ENCODE results near the gene SBF2. TPM values are rescaled to one million over a fixed set of nuclear protein-coding genes. Genes with fewer than 3 reads are reported as not detected.

SBF2 gene
- total RNA-seq, 1 experiment from 2014 or later = 30.2 TPM

DNA sequence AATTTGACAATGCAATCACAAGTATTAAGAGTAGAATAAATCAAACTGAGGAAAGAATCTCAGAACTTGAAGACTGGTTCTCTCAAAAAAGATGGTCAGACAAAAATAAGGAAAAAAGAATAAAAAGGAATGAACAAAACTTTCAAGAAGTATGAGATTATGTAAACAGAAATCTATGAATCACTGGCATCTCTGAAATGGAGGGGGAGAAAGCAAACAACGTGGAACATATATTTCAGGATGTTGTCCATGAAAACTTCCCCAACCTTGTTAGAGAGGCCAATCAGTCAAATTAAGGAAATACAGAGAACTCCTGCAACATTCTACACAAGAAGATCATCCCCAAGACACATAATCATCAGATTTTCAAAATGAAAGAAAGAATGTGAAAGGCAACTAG, 235.7 kb downstream of the SBF2 start:
- Histone ChIP-seq H2BK20ac (ENCODE audit: low read depth, low read length, poor library complexity, severe bottlenecking) (no peak overlapping the region), H4K8ac (replicated peaks; ENCODE audit: insufficient read length, low read depth, low read length) (no peak overlapping the region), H3K4ac (ENCODE audit: low read depth, low read length) (no peak overlapping the region), H4K5ac (ENCODE audit: insufficient read length, low read depth, low read length) (no peak overlapping the region), H3K4me1 (ENCODE audit: insufficient read depth, low read length) (no peaks in the 10 kb centered on the region), H3K79me2 (ENCODE audit: insufficient read depth, low read length) (no peaks in the 10 kb centered on the region; the same call in 1 of the 2 replicates), H3K79me1 (ENCODE audit: insufficient read depth, low read depth, low read length, poor library complexity, severe bottlenecking) (no peaks in the 10 kb centered on the region), H2BK5ac (ENCODE audit: insufficient read length, low read length) (no peak overlapping the region), H3K14ac (ENCODE audit: insufficient read depth, low read length) (no peak overlapping the region), H3K27ac (ENCODE audit: insufficient read length, low read depth, low read length) (no peak overlapping the region), H3K56ac (ENCODE audit: insufficient read length, low read depth, low read length) (no peak overlapping the region), H3K9ac (ENCODE audit: extremely low read depth, insufficient read length, low read length) (no peak overlapping the region), H3K18ac (ENCODE audit: insufficient read length, low read depth, low read length) (no peak overlapping the region), H3K23ac (ENCODE audit: insufficient read length, low read depth, low read length) (no peak overlapping the region), H2AFZ (ENCODE audit: low read length) (no peak overlapping the region), H3K9me3 (ENCODE audit: control insufficient read depth, low read depth, low read length) (no peaks in the 10 kb centered on the region), H4K20me1 (ENCODE audit: control insufficient read depth, insufficient read depth, insufficient read length) (no peaks in the 10 kb centered on the region), H3T11ph (ENCODE audit: low read length) (no peak overlapping the region), H2BK12ac (ENCODE audit: insufficient read length, low read depth, low read length) (no peak overlapping the region), H4K91ac (ENCODE audit: insufficient read length, low read depth, low read length) (no peak overlapping the region), H3K27me3 (ENCODE audit: insufficient read depth, low read length) (no peaks in the 10 kb centered on the region), H2BK120ac (ENCODE audit: low read depth, low read length, poor library complexity, severe bottlenecking) (no peak overlapping the region), H3K23me2 (ENCODE audit: insufficient read length, low read depth, low read length, poor library complexity, severe bottlenecking) (no peaks in the 10 kb centered on the region), H2AK5ac (ENCODE audit: insufficient read length, low read length) (no peak overlapping the region), H3K4me2 (ENCODE audit: insufficient read depth, insufficient read length, low read length) (no peak overlapping the region), H2BK15ac (ENCODE audit: low read depth, low read length) (no peak overlapping the region)
- Mint-ChIP-seq H3K36me3 (ENCODE audit: insufficient read depth in 1 of 3, low read depth in 3 of 3) (peaks cover 27 to 51% (median 46%) of the 10 kb centered on the region in 3 experiments), H3K4me1 (no peaks in the 10 kb centered on the region), H3K9me3 (peaks cover 44 to 57% of the 10 kb centered on the region in 2 experiments), H3K4me3 (no peak overlapping the region), H3K27ac (no peak overlapping the region), H3K27me3 (ENCODE audit: low read depth) (no peaks in the 10 kb centered on the region)
- TF ChIP-seq CTCF (conservative IDR thresholded peaks at IDR 0.05) = no peak
- no CpG with 5 or more reads among the region's 1 CpG for WGBS (ENCODE audit: extremely low coverage, insufficient read length, low lambda C conversion rate)
- DNase-seq = no peak

All from H9 (cell line).